Measurements from ENCODE around the gene CTNNAL1.
A peak's percentile ranks its signal among the peaks of the same experiment; 100 is the strongest.

The CTNNAL1 gene

GRCh38 chr9:108950168-108950567, 63.1 kb downstream of the CTNNAL1 start:
- H3K4me3 ChIP-seq (ENCODE audit: low read depth, low read length) = no peak overlapping the region
- in situ Hi-C loops (cut with HindIII; ENCODE audit: low pct_ligation_motif_present, low sequenced_read_pairs) = no loop called here
- DNase-seq = no peak
- H3K27ac ChIP-seq = no peak overlapping the region
- TF ChIP-seq CTCF (IDR thresholded peaks at IDR 0.05; ENCODE audit: low read depth, low read length, missing control alignments) = no peak
- H3K27me3 ChIP-seq (replicated peaks) = no peaks in the 10 kb centered on the region
- H3K36me3 ChIP-seq (replicated peaks) = no peaks in the 10 kb centered on the region

GRCh38 chr9:108939975-108940374, 73.3 kb downstream of the CTNNAL1 start:
- Histone ChIP-seq H3K27me3 (replicated peaks) (no peaks in the 10 kb centered on the region), H3K36me3 (replicated peaks) (peaks cover 10% of the 10 kb centered on the region), H3K27ac (no peak overlapping the region), H3K4me3 (ENCODE audit: low read depth, low read length) (no peak overlapping the region)
- in situ Hi-C loops (cut with HindIII; ENCODE audit: low pct_ligation_motif_present, low sequenced_read_pairs) = no loop called here
- no peak for DNase-seq
- TF ChIP-seq CTCF (IDR thresholded peaks at IDR 0.05; ENCODE audit: low read depth, low read length, missing control alignments) = no peak

GRCh38 chr9:108937561-108938305, 75.6 kb downstream of the CTNNAL1 start:
- Histone ChIP-seq H3K36me3 (replicated peaks) (peaks cover 10% of the 10 kb centered on the region), H3K27me3 (replicated peaks) (no peaks in the 10 kb centered on the region), H3K27ac (no peak overlapping the region), H3K4me3 (ENCODE audit: low read depth, low read length) (no peak overlapping the region)
- TF ChIP-seq CTCF (IDR thresholded peaks at IDR 0.05; ENCODE audit: low read depth, low read length, missing control alignments) = no peak
- DNase-seq = no peak
- in situ Hi-C loops (cut with HindIII; ENCODE audit: low pct_ligation_motif_present, low sequenced_read_pairs) = no loop called here

- Histone ChIP-seq H3K36me3 (replicated peaks) (peaks cover under 1% of the 10 kb centered on the region), H3K27ac (peak within 1 kb of the TSS; percentile 82), H3K27me3 (replicated peaks) (no peaks in the 10 kb centered on the region), H3K4me3 (ENCODE audit: low read depth, low read length) (peak within 1 kb of the TSS; percentile 95)
- in situ Hi-C loops (cut with HindIII; ENCODE audit: low pct_ligation_motif_present, low sequenced_read_pairs) = no loop called here
- TF ChIP-seq CTCF (IDR thresholded peaks at IDR 0.05; ENCODE audit: low read depth, low read length, missing control alignments) = no peak
- peak; percentile 43 for DNase-seq
Observed at GRCh38 chr9:108934323-108934893, 78.9 kb downstream of the CTNNAL1 start, which contains the start of gene ABITRAM. TSS of gene ABITRAM (plus strand) at chr9:108934400. CDS start at chr9:108934487, 87 bp downstream.

GRCh38 chr9:108933718-108934322, 79.5 kb downstream of the CTNNAL1 start, which contains the start of gene ELP1:
TSS of gene ELP1 (minus strand) at chr9:108934124. CDS start at chr9:108931146, 2,978 bp downstream.
- H3K4me3 ChIP-seq (ENCODE audit: low read depth, low read length) = peak within 1 kb of the TSS; percentile 95
- peaks cover 2% of the 10 kb centered on the region for H3K36me3 ChIP-seq (replicated peaks)
- peak; percentile 61 for TF ChIP-seq CTCF (IDR thresholded peaks at IDR 0.05; ENCODE audit: low read depth, low read length, missing control alignments)

More at GRCh38 chr9:108933718-108934322, 79.5 kb downstream of the CTNNAL1 start, which contains the start of gene ELP1:
- peak; percentile 93 for DNase-seq
- Histone ChIP-seq H3K27me3 (replicated peaks) (no peaks in the 10 kb centered on the region), H3K27ac (peak within 1 kb of the TSS; percentile 82)
- in situ Hi-C loops (cut with HindIII; ENCODE audit: low pct_ligation_motif_present, low sequenced_read_pairs) = no loop called here

All from brain microvascular endothelial cell (primary cell).